CD1c-positive myeloid dendritic cell (primary cell): Measurements from ENCODE around the gene ABHD14A.
A peak's percentile ranks its signal among the peaks of the same experiment; 100 is the strongest.

ENCODE experiments used
- DNase-seq: peaks from one replicate; pipeline ENCODE4 v3.0.0-alpha.2; 2016; ENCODE audit errors: extremely low spot score

ABHD14A gene

DNA sequence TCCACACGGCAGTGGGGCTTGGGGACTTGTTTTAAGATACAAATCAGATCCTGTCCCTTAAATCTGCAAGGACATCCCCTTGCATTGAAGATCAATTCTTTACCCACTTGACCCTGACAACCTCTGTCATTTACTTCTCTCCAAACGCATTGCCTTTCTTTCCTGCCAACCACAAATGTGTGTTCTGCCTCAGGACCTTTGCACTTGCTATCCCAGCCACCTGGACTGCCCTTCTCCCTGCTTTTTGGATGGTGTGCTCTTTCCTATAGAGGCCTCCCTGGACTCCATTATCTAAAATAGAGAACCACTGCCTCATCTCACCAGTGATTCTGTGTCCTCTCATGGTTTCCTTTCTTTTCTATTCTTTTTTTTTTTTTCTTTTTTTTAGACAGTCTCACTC lies 22.3 kb downstream of the ABHD14A start:
- no peak for DNase-seq

DNA sequence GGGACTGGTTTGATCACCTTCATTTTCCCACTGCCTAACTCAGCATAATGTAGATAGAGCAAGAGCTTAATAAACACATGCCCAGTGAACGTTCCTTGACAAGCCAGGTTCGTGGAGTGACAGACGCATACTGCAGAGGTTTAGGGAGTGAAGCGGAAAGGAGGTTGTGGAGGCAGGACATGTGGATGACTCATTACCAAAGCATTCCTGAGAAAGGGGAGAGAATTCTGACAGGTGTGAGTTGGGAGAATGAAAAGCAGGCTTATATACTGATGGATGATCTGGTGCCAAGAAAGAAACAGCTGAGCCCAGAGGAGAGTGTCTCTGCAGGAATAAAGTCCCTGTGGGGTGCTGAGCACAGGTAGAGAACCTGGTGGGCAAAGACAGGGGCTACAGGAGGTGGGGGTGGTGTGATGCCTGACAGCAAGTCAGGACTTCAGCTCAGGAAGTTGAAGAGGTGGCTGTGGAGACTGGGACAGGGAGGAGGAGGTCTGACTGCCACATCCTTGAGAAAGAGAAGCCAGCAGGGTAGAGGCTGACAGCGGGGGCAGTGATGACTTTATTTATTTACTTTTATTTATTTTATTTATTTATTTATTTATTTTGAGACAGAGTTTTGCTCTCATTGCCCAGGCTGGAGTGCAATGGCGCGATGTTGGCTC lies 23.2 kb downstream of the ABHD14A start:
- DNase-seq: no peak

DNA sequence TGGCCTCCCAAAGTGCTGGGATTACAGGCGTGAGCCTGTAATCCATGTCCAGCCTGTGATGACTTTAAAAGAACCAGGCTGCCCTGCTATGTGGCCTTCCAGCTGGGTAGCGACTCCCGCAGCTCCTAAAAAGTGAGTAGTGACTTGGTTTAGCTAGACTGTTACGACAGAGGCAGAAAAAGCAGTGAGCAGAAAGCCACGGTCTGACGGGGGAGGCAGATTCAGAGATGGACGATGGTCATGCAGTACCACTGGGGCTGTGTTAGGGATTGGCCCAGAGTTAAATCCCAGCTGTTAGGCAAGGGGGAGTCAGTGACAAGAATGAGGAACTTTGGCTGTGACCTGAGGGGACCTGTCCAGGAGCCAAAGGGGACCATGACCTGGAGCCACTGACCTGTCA lies 23.9 kb downstream of the ABHD14A start:
- no peak for DNase-seq

DNA sequence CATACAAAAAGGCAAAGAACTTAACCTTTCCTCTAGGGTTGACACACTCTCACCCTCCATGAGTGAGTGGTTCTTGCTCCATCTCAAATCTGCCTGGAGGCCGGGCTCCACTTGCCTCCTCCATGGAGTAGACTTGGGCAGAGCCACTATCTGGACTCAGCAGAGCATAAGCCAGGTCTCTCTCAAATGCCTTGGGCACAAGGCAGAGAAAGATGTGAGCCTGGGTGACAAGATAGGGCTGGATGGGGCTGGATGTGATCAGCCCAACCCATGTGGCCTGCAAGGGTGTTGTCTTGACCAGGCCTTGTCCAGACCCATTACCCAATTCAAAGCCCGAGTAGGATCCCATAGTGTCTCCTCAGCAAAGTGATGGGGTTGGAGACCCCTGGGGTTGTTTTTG lies 25.0 kb downstream of the ABHD14A start:
- no peak for DNase-seq

DNA sequence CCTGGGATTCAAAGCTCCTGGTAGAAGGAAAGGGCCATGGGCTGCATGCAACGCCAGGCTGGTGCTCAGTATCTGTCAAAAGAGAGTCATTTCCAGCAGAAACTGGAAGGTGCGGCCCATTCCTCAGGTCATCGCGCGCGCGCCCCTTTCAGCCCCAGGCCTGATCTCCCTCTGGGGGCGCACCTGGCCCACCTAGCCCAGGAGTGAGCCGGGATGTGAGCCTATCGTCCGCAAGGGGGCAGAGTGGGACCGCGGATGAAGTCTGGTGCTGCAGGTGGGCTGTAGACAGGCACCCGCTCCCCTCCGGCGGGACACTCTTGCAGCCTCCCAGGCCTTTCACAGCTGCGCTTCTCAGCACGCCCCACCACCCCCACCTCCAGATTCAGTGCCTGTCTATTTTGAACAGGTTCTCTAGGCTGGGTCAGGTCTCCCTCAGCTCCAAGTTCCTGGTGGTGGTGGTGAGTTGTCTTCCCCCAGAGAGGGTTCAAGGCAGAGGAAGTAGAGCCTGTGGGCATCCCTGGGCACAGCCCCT lies 26.6 kb downstream of the ABHD14A start:
- peak; percentile 82 for DNase-seq

DNA sequence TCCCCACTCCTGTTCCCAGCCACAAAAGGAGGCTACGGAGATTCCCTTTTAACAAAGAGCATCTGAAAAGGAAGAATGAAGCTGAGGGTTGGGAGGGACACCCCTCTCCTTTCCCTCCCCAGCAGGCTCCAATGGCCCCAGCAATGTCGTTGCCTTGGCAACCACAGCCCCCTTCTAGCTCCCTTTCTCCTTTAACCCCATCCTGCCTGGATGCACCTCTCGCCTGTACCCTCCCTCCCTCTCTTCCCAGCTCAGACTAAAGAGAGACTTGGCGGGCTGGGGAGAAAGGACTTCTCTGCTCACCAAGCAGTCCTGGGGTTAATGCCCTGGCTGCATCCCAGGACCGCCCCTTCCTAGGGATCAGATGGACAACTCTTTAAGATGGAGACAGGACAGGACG lies 27.9 kb downstream of the ABHD14A start:
- no peak for DNase-seq

DNA sequence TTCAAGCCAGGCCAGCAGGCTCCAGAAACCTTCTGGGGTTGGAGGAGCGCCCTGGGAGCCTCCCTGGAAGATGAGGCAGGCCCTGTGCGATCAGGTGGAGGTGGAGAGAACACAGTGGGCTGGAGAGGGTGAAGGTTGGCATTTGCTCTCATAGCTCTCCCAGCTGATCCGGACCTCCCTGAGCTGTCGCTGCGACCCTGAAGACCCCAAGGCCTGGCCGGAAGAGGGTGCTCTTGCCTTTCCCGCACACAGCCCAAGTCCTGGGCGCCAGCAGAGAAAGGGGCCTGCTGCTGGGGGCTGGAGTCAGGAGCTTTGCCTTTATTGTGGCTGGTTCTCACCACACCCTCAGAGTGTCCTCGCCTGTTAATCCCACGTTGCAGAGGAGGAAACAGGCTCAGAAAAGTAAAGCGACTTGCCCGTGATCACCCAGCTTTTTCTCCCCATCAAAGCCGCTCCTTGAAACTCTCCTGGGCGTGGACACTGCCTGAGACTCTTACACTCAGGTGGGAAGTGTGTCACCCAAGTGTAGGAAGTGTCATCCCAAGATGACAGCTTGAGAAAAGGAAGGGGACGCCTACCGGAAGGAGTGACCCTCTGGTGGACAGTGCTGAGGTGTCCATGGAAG lies 29.4 kb downstream of the ABHD14A start:
- DNase-seq: no peak

DNA sequence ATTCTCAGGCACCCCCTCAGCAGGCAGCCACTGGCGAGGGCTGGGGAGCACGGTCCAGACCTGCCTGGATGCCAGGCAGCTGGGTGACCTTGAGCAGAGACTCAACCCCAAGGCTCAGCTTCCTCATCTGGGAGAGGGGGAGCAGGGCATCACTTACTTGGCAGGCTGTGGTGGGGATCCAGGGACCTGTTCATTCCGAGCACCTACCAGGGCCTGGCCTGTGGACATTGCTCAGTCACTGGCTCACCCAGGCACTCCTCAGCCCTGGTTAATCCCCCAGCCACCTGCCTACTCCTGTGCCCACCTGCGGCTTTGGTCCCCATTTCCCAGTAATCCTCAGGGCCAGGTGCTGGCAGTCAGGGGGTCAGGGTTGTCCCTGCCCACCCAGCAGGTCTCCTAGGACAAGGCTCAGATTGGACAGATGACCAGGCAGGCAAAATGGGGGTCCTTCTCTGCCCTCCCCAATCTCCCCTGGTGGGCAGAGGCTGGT lies 30.1 kb downstream of the ABHD14A start:
- no peak for DNase-seq

DNA sequence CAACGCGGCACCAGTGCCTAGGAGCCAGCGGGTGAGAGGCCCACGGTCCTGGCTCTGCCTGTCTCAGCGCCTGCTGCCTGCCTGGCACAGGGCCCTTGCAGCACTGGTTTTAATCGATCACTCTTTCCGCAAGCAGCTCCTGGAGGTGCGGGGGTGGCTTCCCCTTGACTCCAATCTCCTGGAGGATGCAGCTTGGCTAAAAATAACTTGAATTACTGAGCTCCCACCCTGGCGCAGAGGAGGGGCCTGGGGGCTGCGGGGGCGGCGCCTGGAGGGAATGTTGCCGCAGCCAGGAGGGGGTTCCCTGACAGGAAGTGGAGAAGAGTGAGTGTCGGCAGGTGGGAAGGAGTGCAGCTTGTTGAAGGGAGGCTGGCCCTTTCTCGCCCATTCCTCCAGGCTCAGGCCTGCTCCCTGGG lies 30.7 kb downstream of the ABHD14A start:
- DNase-seq: no peak

DNA sequence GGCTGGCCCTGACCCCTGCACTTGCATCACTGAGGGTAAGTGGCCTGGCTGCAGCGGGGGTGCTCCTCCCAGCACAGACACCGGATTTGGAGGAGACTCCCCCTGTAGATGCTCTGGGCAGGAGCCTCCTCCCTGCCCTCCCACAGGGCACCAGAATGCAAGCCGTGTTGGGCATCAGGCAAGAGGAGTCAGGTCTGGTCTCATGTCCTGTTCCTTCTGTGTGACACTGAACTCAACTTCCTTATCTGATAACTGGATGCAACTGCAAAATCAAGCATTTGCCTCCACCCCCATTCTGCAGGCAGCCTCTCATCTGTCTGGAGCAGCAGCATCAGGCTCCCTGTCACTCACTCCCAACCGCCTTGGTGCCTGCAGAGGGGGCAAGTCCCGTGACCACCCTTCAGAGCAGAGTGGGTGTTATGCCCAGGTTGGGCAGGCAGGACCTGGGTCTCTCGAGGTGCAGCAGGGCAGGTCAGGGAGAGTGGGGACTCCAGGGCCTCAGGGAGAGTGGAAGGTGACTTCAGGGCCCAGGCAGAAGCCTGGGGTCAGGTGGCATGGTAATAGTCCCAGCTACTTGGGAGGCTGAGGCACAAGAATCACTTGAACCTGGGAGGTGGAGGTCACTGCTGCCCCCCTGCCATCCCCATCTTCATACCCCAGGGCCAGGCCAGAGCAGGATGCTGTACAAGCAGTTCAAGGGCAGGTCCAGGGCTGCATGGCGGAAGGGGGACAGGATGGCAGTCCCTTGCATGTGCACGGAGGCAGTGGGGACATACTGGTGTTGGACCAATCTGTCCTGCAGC lies 31.4 kb downstream of the ABHD14A start:
- DNase-seq: peak; percentile 49

DNA sequence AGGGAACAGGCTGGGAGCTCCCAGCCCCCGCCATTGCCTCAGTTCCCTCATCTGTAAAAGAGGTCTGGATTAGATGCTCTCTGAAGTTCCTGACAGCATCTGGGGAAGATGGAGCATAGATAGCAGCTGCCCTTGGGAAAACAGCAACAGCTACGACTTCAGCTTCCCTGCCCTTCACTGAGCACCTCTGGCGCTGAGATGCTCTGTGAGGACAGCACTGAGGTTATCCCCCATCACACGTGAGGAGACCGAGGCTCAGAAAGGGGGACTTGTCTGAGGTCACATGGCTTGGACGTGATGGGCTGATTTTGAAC lies 31.9 kb downstream of the ABHD14A start:
- DNase-seq: no peak

DNA sequence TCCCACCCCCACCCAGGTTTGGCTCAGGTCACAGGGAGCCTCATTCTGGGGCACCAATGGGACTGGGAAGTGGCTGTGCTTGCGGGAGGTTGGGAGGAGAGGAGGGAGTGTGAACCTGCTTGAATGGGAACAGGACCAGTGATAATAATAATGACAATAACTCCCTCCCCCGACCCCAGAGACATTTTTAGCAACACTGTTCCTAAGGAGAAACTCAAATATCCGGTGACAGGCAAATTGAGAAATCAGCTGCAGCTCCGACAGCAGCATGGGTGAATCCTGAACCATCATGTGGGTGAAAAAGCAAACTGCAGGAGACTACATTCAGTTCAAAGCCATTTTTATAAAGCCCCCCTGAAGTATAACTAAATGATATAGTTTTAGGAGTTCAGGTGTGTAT lies 32.4 kb downstream of the ABHD14A start:
- no peak for DNase-seq

DNA sequence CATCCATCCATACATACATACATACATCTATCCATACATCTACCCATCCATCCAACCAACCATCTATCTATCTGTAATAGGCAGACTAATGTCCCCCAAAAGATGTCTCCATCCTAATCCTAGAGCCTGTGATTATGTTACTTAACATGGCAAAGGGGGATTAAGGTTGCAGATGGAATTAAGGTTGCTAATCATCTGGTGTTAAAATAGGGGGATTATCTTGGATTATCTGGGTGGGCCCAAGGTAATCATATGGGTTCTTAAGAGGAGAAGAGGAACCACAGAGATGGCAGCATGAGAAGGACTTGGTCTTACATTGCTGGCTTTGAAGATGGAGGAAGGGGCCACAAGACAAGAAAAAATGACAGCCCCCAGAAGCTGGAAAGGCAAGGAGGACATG lies 35.6 kb downstream of the ABHD14A start:
- DNase-seq: no peak

DNA sequence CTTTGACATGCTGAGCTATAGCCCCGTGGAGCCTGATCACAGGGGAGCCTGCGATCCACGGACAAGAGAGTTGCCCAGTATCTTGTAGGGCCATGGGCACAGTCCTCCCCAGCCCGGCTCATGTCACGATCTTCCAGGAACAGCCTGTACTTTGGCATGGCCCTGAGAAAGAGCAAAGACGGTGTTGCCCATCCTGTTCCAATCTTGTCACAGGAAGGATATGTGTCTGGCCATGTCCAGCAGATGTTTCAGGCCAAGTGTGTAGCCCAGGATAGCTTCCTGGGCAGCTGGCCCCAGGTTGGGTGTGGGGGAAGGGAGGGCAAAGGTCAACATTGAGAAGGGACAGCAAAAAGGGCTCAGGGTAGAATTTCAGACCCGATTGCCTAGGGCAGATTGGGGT lies 37.8 kb downstream of the ABHD14A start:
- DNase-seq: no peak

DNA sequence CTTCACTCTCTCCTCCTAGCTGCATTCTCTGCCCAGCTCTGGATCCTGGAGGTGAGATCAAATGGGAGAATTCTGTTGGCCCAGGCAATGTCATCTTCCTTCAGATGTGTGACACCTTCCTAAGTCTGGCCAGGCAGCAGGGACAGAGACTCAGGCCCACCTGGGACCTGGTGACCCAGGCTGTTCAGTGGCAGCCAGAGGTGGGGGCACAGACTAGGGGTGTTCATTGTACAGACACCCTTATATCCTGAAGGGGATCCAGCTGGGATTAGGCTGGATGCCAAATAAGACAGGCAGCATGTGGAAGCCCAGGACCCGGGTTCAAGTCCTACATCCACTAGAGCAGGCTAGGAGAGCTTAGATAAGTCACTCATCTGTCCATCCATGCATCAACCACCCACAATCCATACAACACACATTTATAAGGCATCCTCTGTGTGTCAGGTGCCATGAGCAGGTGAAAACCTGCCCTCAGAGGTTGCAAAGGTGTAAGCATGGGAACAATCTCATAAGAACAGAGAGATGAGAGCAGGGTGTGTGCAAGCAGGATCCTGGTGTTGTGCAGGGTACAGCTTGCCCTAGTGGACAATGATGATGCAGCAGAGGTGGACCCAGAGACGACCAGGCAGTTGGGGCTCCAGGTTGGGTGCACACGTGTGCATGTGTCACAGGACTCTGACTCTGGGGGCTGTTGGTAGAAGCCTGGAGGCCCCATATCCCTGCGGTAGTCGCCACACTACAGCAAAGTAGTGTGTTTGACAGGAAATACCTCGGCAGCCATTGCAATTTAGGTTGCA lies 39.1 kb downstream of the ABHD14A start:
- DNase-seq: no peak

DNA sequence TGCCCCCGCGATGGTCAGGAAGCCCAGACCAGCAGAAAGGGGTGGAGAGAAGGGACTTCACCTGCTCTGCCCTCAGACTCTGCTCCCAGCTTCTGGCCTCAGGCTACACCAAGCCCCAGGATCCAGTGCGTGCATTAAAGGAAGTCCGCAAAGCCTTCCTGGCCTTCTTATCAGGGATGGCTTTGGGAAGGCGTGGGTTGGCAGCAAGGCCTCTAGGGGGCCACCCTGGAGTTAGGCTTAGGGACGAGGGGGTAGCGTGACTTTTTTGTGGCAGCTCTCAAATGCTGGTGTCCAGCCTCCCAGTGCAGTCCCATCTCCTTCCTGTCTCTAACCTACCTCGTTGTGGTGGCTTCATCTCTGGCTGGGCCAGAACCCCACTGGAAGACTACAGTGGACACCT lies 39.7 kb downstream of the ABHD14A start:
- DNase-seq: no peak

DNA sequence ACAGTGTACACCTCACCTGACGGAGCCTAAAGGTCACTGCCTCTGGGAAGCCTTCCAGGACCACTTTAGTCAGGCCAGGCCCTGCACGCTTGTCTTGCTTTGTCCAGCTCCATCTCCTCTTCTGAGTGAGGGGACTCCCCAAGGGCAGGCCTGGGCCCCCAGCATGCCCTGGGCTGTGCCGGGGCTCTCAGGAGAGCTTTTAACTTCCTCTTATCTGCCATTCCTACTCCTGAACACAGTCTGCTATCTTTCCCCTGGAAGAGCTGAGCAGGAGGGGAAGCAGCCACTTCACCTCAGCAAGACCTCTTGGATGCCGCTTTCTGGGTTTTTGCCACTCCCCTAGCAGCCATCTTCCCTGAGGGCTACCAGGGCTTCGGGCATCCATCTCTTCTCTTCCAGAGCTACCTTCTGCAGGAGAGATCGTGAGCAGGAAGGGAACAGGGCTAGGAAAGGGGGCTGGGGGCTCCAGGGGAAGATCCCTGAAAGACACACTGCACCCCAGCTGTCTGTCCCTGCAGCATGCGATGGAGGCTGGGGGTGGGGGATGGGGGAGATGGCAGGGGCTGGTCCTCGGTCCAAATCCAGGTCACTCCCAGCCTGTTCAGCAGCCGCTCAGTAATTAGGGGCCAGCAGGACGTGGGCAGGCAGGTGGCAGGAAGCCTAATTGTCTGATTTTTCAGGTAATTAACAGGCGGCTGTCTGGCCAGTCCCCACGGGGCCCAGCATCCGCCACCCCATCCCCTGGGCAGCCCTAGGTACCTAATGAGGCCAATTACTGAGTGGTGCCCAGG lies 40.8 kb downstream of the ABHD14A start:
- no peak for DNase-seq

DNA sequence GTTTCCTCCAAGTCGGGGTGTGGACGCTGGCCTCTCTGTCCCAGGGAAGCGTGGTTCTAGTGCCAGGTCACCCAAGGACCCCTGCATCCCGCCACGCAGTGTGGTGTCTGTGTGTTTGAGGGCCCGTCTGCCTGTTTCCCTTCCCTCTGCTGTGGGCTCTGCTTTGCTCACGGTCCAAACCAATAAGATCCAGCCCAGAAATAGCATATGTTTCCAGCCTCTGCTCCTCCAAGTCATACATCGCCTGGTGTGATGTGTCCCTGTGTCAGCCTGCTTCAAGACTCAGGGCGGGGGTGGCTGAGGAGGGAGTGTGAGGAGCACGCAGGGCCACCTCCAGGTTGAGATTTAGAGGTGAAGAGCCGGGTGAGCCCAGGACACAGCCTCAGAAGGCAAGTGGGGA lies 42.7 kb downstream of the ABHD14A start:
- DNase-seq: no peak

DNA sequence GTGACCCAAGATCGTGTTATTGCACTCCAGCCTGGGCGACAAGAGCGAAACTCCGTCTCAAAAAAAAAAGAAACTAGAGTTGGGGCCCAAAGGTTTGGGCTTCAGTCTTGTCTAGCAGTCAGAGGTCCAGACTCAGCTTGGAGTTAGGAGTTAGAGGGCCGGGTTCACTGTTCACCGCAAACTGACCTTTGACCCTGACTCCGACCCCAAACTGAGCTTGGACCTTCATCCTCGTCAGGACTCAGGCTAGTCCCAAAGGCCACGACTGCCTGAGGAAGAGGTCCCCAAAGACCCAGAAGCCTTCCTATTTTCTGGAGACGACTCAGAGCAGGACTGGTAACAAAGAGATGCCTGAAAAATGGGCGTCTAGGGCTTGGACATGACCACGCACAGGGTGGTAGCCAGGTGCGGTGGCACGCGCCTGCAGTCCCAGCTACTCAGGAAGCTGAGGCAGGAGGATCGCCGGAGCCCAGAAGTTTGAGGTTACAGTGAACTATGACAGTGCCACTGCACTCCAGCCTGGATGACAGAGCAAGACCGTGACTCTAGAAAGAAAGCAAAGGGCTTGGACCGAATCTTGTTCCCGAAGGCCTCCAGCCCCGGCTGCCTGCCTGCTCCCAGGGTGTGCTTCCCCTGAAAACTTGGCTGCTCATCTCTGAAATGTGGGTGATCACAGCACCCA lies 43.6 kb downstream of the ABHD14A start:
- DNase-seq: no peak

DNA sequence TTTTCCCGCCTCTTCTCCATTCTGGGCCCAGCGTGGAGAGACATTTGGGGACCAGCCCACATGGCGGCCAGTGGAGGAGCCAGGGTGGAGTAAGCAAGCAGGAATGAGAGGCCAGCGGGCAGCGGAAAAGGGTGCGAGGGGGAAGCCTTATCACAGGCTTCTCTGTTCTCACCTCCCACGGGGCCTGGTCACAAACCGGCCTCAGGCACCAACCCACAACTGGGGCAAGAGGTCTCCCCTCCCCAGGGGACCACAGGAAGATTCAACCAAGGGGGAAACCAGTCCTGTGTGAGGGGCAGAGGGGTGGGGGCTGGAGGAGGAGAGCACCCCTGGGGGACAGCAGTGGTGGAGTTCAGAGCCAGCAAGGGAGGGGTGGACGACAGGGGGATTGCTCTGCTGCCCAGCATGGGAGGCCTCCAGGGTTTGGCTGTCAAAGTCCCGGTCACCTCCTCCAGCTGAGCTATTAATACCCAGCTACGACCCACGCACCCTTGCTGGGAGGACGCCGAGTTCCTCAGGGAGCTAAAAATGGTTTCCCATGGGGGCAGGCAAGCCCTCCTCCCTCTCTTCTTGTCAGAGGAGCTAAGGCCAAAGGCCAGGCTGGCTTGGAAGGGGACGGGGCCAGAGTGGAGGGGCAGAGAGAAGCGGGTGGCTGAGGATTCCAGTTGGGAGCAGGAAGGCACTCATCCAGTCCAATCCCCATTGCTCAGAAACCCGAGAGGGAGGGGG lies 44.7 kb downstream of the ABHD14A start:
- DNase-seq: no peak
